NT2/D1 (cell line): ENCODE data around the gene NFE2L1.

Source experiments
- SUZ12 ChIP-seq: IDR thresholded peaks from 2 replicates; pipeline ENCODE4 v1.6.1; 2011; ENCODE audit not compliant: insufficient read length, insufficient read depth; ENCODE audit errors: extremely low read depth
- YY1 ChIP-seq: IDR thresholded peaks from 2 replicates; pipeline ENCODE4 v1.6.1; 2011; ENCODE audit not compliant: insufficient read length, insufficient read depth
- ZNF274 ChIP-seq: IDR thresholded peaks from 2 replicates; pipeline ENCODE4 v1.6.1; 2011; ENCODE audit warnings: mild to moderate bottlenecking, low read depth, low read length

DNA sequence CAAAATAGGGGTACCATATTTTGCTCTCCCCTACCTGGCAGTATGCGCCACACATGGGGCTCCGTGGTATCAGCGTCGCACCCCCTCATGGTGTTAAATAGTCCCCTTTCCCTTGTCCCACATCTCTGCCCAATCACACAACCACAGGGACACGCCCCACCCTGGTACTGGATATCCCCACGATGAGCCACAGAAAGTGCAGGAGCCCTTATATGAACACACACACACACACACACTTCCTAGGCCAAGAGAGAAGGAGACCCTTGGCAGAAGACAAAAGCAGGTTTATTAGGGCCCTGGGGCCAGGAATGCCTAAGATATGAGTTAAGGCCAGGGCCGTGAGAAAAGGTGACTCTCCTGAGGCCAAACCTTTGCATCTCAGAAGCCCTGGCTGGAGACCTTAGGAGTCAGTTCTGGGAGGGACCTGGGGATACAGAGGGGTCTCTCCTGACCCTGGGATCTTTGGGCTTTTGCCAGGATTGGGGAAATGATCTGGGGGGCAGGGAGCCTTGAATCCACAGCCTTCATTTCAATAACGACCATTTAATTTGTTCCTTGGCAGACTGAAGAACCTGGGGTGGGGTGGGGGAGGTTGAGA, 22.2 kb upstream of the NFE2L1 start:
- TF ChIP-seq YY1, result no peak
- no peak for TF ChIP-seq SUZ12
- TF ChIP-seq ZNF274, result no peak
